NK-92 treated with Interleukin-12 subunit alpha and Interleukin-12 subunit beta, amount 100 ng/mL, for 24 hours (cell line): Measurements from ENCODE around the gene SOBP.
"Not testable (repeated sequence)": the region's sequence is repeated elsewhere in the genome, so short reads cannot be mapped to it uniquely, and the experiment has no call there.

Experiments used
- DNase-seq: peaks from one replicate; lab custom pipeline; 2025; lab: John Stamatoyannopoulos, UW

SOBP gene

GRCh38 chr6:107553121-107553520, 63.2 kb downstream of the SOBP start:
- DNase-seq: not testable (repeated sequence)

GRCh38 chr6:107554326-107554725, 64.4 kb downstream of the SOBP start:
- no peak for DNase-seq

- no peak for DNase-seq
Measured at GRCh38 chr6:107554918-107555317, 65.0 kb downstream of the SOBP start.

DNA sequence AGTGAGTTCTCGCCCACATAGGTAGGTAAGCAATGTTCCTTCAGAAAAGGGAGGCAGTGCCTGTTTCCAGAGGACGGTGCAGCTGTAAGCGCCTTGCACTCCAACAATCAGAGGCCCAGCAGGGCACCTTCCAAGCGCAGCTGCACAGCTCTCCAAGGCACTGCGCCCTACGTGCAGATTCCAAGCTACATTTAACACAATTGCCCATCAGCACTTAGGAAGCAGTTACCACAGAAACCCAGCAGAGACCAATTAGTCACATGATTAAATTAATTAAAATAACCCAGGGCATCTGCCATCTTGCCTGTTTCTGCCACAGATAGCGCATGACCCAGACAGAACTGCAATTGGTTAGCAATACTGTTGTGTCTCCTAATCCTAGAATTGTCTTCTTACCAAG, 65.5 kb downstream of the SOBP start:
- no peak for DNase-seq

- no peak for DNase-seq
Measured at GRCh38 chr6:107556082-107556481, 66.2 kb downstream of the SOBP start.

DNA sequence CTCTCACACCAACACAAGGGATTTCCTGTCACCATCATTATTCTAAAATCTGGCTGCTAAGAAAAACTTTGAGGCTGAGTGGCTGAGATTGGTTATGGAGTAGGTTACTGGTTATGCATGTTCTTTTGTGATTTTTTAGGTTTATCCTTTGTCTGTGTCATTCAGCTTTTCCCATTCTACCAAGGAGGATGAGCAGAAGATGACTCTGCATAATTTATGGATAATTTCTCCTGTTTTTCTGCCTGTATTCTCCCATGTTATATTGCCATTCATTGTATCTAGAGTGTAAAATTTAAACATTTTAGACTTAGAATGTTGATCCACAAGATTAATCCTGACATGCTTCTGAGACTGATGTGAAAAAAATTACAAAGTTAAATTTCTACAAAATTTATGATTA, 67.8 kb downstream of the SOBP start:
- DNase-seq: no peak

GRCh38 chr6:107560657-107561056, 70.7 kb downstream of the SOBP start:
- DNase-seq: no peak

- no peak for DNase-seq
Measured at GRCh38 chr6:107561306-107561705, 71.4 kb downstream of the SOBP start.

GRCh38 chr6:107563694-107564588, 74.0 kb downstream of the SOBP start:
- no peak for DNase-seq

DNA sequence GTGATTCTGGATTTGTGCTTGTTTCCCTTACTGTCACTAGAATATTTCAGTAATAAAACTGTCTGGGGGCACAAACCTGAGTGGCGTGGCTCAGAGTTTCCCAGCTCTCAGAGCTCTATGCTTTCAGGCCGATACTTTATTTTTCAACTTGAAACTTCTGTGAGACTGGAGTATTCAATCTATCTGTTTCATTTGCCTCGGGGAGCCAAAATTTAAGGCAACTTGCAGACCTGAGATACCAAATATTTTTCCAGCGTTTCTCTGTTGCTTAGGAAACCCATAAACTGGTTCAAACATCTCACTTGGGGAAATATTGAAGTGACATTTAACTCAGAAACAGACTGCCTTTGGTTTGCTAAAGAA, 74.7 kb downstream of the SOBP start:
- no peak for DNase-seq

GRCh38 chr6:107565165-107565723, 75.3 kb downstream of the SOBP start:
- DNase-seq: no peak

DNA sequence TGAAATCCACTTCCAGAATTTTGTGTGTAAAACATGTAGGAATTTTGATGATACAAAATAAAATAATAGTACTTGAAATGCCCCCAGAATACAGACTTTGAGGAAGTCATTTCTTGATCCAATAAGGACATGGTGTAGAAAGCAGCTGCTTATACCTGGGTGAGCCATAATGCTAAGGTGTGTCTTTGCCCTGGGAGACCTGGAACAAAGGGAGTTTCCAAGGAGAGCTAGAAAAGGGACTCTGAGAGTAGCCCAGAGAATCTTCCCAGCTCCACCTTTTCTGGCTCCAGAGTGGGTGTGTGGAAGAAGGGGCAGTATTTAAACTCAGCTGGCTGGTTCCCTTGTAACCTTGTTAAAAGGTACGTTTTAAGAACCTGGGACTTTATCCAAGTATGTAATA, 77.7 kb downstream of the SOBP start:
- DNase-seq: no peak

- no peak for DNase-seq
Measured at GRCh38 chr6:107569473-107569872, 79.6 kb downstream of the SOBP start.

DNA sequence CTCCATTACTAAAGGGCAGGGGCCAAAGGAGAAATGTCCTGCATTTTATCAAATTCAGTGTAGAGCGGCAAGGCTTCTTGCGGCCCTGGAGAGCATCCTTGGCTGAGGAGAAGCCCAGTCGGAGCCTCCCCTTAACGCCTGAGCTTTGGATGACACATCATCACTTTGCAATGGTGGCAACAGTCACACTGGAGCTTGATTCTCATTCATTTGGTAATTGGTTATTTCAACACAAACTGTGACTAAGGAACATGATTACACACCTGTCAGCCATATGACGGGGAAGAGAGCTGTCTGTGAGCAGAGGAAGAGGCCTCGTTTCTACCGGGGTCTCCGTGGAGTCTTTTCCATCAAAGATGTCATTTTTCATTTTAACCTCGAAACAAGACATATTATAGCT, 81.4 kb downstream of the SOBP start:
- DNase-seq: no peak

DNA sequence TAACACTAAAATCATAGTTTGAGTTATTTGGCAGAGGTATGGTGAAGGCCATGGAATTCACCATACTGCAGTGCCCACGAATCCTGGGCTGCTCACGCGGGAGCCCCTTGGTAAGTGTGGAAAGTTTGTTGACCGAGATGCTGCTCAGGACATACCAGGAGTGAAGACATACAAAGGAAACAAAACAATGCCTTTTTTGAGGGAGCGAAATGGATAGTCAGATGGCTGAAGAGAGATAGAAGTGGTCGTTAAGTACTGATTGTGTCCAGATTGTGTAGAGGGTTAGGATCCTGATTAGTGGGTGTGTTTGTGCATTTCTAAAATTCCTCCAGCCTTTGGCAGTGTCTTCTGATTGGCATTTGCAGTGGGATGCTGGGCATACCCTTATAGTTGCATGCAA, 83.0 kb downstream of the SOBP start:
- no peak for DNase-seq

DNA sequence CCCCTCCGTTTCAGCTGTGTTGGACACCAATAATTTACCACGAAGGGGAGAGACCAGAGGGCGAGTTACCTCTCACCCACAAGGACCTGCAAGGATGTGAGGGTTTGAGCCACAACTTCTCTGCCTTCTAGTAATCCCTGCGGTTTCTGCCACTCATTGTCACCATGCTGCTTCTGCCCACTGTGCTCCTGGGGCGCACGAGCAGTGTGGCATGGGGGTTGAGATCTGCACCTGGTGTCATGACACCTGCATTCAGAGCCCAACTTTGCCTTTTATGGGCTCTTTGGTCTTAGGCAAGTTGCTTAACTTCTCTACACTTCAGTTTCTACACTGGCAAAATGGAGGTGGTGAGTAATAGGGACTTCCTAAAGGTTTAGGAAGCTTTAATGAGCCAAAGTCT, 84.9 kb downstream of the SOBP start:
- no peak for DNase-seq

DNA sequence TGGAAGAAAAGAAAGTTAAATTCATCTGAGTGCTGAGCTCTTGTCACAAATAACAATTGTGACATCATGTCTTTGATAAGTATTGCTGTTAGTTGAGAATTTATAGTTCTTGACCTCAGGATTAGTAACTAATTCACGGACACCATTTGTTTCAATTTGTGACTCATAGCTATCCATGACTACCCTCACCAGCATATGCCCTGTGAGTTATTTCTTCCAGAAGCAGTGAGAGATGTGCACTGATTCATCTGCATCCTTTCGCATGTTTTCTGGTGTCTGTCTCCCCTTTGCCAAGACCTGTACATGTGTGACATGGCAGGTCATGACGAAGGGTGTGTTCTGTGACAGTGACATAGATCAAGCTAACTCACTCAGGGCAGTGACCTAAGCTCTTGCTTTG, 86.9 kb downstream of the SOBP start:
- DNase-seq: no peak

- DNase-seq: no peak
Measured at GRCh38 chr6:107578642-107579341, 88.9 kb downstream of the SOBP start.

GRCh38 chr6:107579456-107580056, 89.6 kb downstream of the SOBP start:
- DNase-seq: no peak

DNA sequence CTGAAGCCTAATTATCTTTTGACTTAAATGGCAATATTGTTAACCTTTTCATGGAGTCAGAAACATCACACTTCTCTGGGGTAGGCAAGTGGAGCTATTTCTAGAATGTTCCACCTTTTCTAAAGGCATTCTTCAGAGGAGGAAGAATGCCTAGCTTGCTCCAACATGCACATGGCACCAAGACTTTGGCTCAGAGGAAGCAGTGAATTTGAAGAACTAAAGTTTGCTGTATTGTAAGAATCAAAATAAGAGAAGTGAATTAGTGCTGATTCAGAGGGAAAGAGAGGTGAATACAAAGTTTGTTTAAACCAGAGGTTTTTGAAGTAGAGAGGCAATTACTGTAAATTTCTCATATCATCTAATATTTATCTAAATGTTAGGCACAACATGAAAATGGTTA, 92.2 kb downstream of the SOBP start:
- DNase-seq: no peak

GRCh38 chr6:107584726-107585125, 94.8 kb downstream of the SOBP start:
- DNase-seq: no peak

- no peak for DNase-seq
Measured at GRCh38 chr6:107585815-107586435, 96.0 kb downstream of the SOBP start.
